ENCODE measurements around the gene ADGRL3.

ADGRL3 gene

GRCh38 chr4:61246034-61246433, 45.9 kb downstream of the ADGRL3 start:
- H2AFZ ChIP-seq (ENCODE audit: low read depth, low read length), result no peak overlapping the region
- no peaks in the 10 kb centered on the region for H3K79me2 ChIP-seq (ENCODE audit: insufficient read depth, low read length)
- TF ChIP-seq EZH2 (IDR thresholded peaks at IDR 0.05; ENCODE audit: borderline replicate concordance, low read depth, low read length, severe bottlenecking), result no peak
- no peak for TF ChIP-seq CTCF (IDR thresholded peaks at IDR 0.05; ENCODE audit: borderline replicate concordance, extremely low read depth, low read length, poor library complexity, severe bottlenecking)
- H3K27me3 ChIP-seq (ENCODE audit: insufficient read depth, low read length, poor library complexity), result no peaks in the 10 kb centered on the region
- no peaks in the 10 kb centered on the region for H3K4me1 ChIP-seq (ENCODE audit: insufficient read depth, low read length)
- no peak for DNase-seq
- H3K27ac ChIP-seq (ENCODE audit: low read length), result no peak overlapping the region
- no peak overlapping the region for H3K4me2 ChIP-seq (ENCODE audit: insufficient read depth, low read length)
- no peaks in the 10 kb centered on the region for H3K36me3 ChIP-seq (ENCODE audit: insufficient read depth, low read length)
- H4K20me1 ChIP-seq (ENCODE audit: insufficient read depth, low read length), result no peaks in the 10 kb centered on the region
- ATAC-seq (ENCODE audit: insufficient read depth, low read depth), result no peak
- H3K9ac ChIP-seq (ENCODE audit: low read depth, low read length), result no peak overlapping the region
- H3K4me3 ChIP-seq (ENCODE audit: low read depth in 1 of 2, low read length in 2 of 2), result no peak overlapping the region
- H3K9me3 ChIP-seq (ENCODE audit: insufficient read depth, low read length, severe bottlenecking), result no peaks in the 10 kb centered on the region

- no peak overlapping the region for H3K4me2 ChIP-seq (ENCODE audit: insufficient read depth, low read length)
- H3K4me3 ChIP-seq (ENCODE audit: low read depth in 1 of 2, low read length in 2 of 2), result no peak overlapping the region
- ATAC-seq (ENCODE audit: insufficient read depth, low read depth), result no peak
- H3K9me3 ChIP-seq (ENCODE audit: insufficient read depth, low read length, severe bottlenecking), result no peaks in the 10 kb centered on the region
- H3K27ac ChIP-seq (ENCODE audit: low read length), result no peak overlapping the region
- H4K20me1 ChIP-seq (ENCODE audit: insufficient read depth, low read length), result no peaks in the 10 kb centered on the region
- DNase-seq, result no peak
- TF ChIP-seq EZH2 (IDR thresholded peaks at IDR 0.05; ENCODE audit: borderline replicate concordance, low read depth, low read length, severe bottlenecking) (no peak), CTCF (IDR thresholded peaks at IDR 0.05; ENCODE audit: borderline replicate concordance, extremely low read depth, low read length, poor library complexity, severe bottlenecking) (no peak)
- H3K36me3 ChIP-seq (ENCODE audit: insufficient read depth, low read length), result no peaks in the 10 kb centered on the region
- no peaks in the 10 kb centered on the region for H3K4me1 ChIP-seq (ENCODE audit: insufficient read depth, low read length)
- H3K9ac ChIP-seq (ENCODE audit: low read depth, low read length), result no peak overlapping the region
- no peak overlapping the region for H2AFZ ChIP-seq (ENCODE audit: low read depth, low read length)
- H3K27me3 ChIP-seq (ENCODE audit: insufficient read depth, low read length, poor library complexity), result no peaks in the 10 kb centered on the region
- H3K79me2 ChIP-seq (ENCODE audit: insufficient read depth, low read length), result no peaks in the 10 kb centered on the region
Observed at GRCh38 chr4:61248705-61249104, 48.6 kb downstream of the ADGRL3 start.

- no peaks in the 10 kb centered on the region for H3K4me1 ChIP-seq (ENCODE audit: insufficient read depth, low read length)
- no peak overlapping the region for H3K27ac ChIP-seq (ENCODE audit: low read length)
- H3K79me2 ChIP-seq (ENCODE audit: insufficient read depth, low read length), result no peaks in the 10 kb centered on the region
- no peaks in the 10 kb centered on the region for H3K9me3 ChIP-seq (ENCODE audit: insufficient read depth, low read length, severe bottlenecking)
- no peaks in the 10 kb centered on the region for H3K36me3 ChIP-seq (ENCODE audit: insufficient read depth, low read length)
- no peak overlapping the region for H3K4me2 ChIP-seq (ENCODE audit: insufficient read depth, low read length)
- no peak for ATAC-seq (ENCODE audit: insufficient read depth, low read depth)
- H4K20me1 ChIP-seq (ENCODE audit: insufficient read depth, low read length), result no peaks in the 10 kb centered on the region
- TF ChIP-seq EZH2 (IDR thresholded peaks at IDR 0.05; ENCODE audit: borderline replicate concordance, low read depth, low read length, severe bottlenecking) (no peak), CTCF (IDR thresholded peaks at IDR 0.05; ENCODE audit: borderline replicate concordance, extremely low read depth, low read length, poor library complexity, severe bottlenecking) (no peak)
- DNase-seq, result no peak
- H3K9ac ChIP-seq (ENCODE audit: low read depth, low read length), result no peak overlapping the region
- H2AFZ ChIP-seq (ENCODE audit: low read depth, low read length), result no peak overlapping the region
- no peak overlapping the region for H3K4me3 ChIP-seq (ENCODE audit: low read depth in 1 of 2, low read length in 2 of 2)
- H3K27me3 ChIP-seq (ENCODE audit: insufficient read depth, low read length, poor library complexity), result no peaks in the 10 kb centered on the region
Observed at GRCh38 chr4:61251129-61251528, 51.0 kb downstream of the ADGRL3 start.

- Histone ChIP-seq H2AFZ (ENCODE audit: low read depth, low read length) (no peak overlapping the region), H3K36me3 (ENCODE audit: insufficient read depth, low read length) (no peaks in the 10 kb centered on the region), H3K27ac (ENCODE audit: low read length) (no peak overlapping the region), H3K4me1 (ENCODE audit: insufficient read depth, low read length) (no peaks in the 10 kb centered on the region), H3K79me2 (ENCODE audit: insufficient read depth, low read length) (no peaks in the 10 kb centered on the region), H3K4me2 (ENCODE audit: insufficient read depth, low read length) (no peak overlapping the region), H3K9me3 (ENCODE audit: insufficient read depth, low read length, severe bottlenecking) (no peaks in the 10 kb centered on the region), H3K27me3 (ENCODE audit: insufficient read depth, low read length, poor library complexity) (no peaks in the 10 kb centered on the region), H3K4me3 (ENCODE audit: low read depth in 1 of 2, low read length in 2 of 2) (no peak overlapping the region), H3K9ac (ENCODE audit: low read depth, low read length) (no peak overlapping the region), H4K20me1 (ENCODE audit: insufficient read depth, low read length) (no peaks in the 10 kb centered on the region)
- TF ChIP-seq EZH2 (IDR thresholded peaks at IDR 0.05; ENCODE audit: borderline replicate concordance, low read depth, low read length, severe bottlenecking) (no peak), CTCF (IDR thresholded peaks at IDR 0.05; ENCODE audit: borderline replicate concordance, extremely low read depth, low read length, poor library complexity, severe bottlenecking) (no peak)
- ATAC-seq (ENCODE audit: insufficient read depth, low read depth) (no peak), DNase-seq (no peak)
Observed at GRCh38 chr4:61254406-61254805, 54.3 kb downstream of the ADGRL3 start.
